HepG2 (cell line): ENCODE results near the gene SCUBE1. TPM values are rescaled to one million over a fixed set of nuclear protein-coding genes. Genes with fewer than 3 reads are reported as not detected.

Experiments
- ATAC-seq: fragments of 200-7000 bp; cut with Tn5 transposase; 3 replicates; pipeline ENCODE4 v1.9.1; 2020; ENCODE audit warnings: mild to moderate bottlenecking, moderate library complexity
- BruUV-seq: library from RNA; stranded (reverse); fragments of 400-500 nt; replicated peaks from 2 replicates; lab custom pipeline; 2021; lab: Mats Ljungman, UMichigan
- CTCF ChIA-PET: fragments of 300-600 bp; formaldehyde crosslinking; extraction: SDS; loops from one replicate; lab custom pipeline; 2021; ENCODE audit warnings: low total read pairs, inconsistent platforms, low intra/inter-chr PET ratio; lab: Yijun Ruan, JAX
- POLR2A ChIA-PET: fragments of 350-600 bp; sonication (Branson Sonifier 250); formaldehyde crosslinking; loops from one replicate; lab custom pipeline; 2020; ENCODE audit warnings: antibody characterized with exemption, inconsistent platforms; lab: Yijun Ruan, JAX
- DNase-seq: peaks from one replicate; pipeline ENCODE4 v3.0.0-alpha.2; 2015; ENCODE audit warnings: low spot score
- FAIRE-seq: peaks from 3 replicates; lab custom pipeline; 2011; peaks lifted over from hg19 to GRCh38; lab: Jason Lieb, UNC
- H2AFZ ChIP-seq: one replicate; pipeline ENCODE4 v1.6.1; 2011; ENCODE audit warnings: low read length, inconsistent platforms
- H3K27ac ChIP-seq: fragments of 300-600 bp; 3 replicates; pipeline ENCODE4 v1.8.0; 2011; ENCODE audit warnings: mixed run types, mild to moderate bottlenecking, mixed read lengths, low read length, inconsistent platforms; ENCODE audit not compliant: insufficient read depth; ENCODE audit errors: extremely low read length
- H3K27me3 ChIP-seq, 2 experiments: fragments of 200-600 bp in 1 of 2; 2 replicates in 1 of 2; 3 replicates in 1 of 2; pipeline versions ENCODE4 v1.6.0 to v1.8.0; 2011; ENCODE audit warnings: low read length in 2 of 2, mild to moderate bottlenecking in 2 of 2, moderate library complexity in 2 of 2, inconsistent platforms in 1 of 2; ENCODE audit not compliant: insufficient read depth in 2 of 2, control insufficient read depth in 1 of 2
- H3K36me3 ChIP-seq, 2 experiments: fragments of 200-600 bp in 1 of 2; replicated peaks in 1 of 2; 2 replicates in 1 of 2; 3 replicates in 1 of 2; pipeline versions ENCODE4 v1.5.1 to v1.8.0; 2011; ENCODE audit warnings: low read length in 2 of 2, inconsistent platforms in 1 of 2; ENCODE audit not compliant: insufficient read depth in 2 of 2, control insufficient read depth in 1 of 2
- H3K4me1 ChIP-seq: 2 replicates; pipeline ENCODE4 v1.5.1; 2012; ENCODE audit warnings: low read length, inconsistent platforms; ENCODE audit not compliant: insufficient read depth
- H3K4me2 ChIP-seq: 2 replicates; pipeline ENCODE4 v1.6.0; 2011; ENCODE audit warnings: low read depth, low read length, inconsistent platforms
- H3K4me3 ChIP-seq, 3 experiments: fragments of 200-600 bp in 1 of 3; sonication (generic), shearing (Covaris generic) in 1 of 3; replicated peaks in 1 of 3; 2 replicates each; pipeline ENCODE4 v1.5.1; 2011 to 2016; ENCODE audit warnings: low read length in 3 of 3, inconsistent platforms in 2 of 3, low read depth in 2 of 3, mild to moderate bottlenecking in 2 of 3, control low read depth in 1 of 3, mixed read lengths in 1 of 3; ENCODE audit not compliant: insufficient read depth in 1 of 3
- H3K79me2 ChIP-seq: one replicate; pipeline ENCODE4 v1.6.1; 2011; ENCODE audit warnings: low read length, inconsistent platforms; ENCODE audit not compliant: insufficient read depth
- H3K9ac ChIP-seq: 2 replicates; pipeline ENCODE4 v1.6.0; 2011; ENCODE audit warnings: mild to moderate bottlenecking, low read depth, low read length, inconsistent platforms; ENCODE audit not compliant: insufficient read depth
- H3K9me3 ChIP-seq: 2 replicates; pipeline ENCODE4 v1.5.1; 2012; ENCODE audit warnings: mild to moderate bottlenecking, low read length
- H4K20me1 ChIP-seq: 2 replicates; pipeline ENCODE4 v1.6.0; 2011; ENCODE audit warnings: inconsistent platforms, mild to moderate bottlenecking, low read length, moderate library complexity; ENCODE audit not compliant: insufficient read depth
- BRCA1 ChIP-seq: sonication (generic); formaldehyde crosslinking; IDR thresholded peaks from 2 replicates; pipeline ENCODE4 v1.4.0; 2020; ENCODE audit warnings: missing genetic modification reagents
- DDIT3 ChIP-seq: sonication (generic); formaldehyde crosslinking; IDR thresholded peaks from 2 replicates; pipeline ENCODE4 v1.4.0; 2020; ENCODE audit warnings: mild to moderate bottlenecking, missing genetic modification reagents
- HOXA5 ChIP-seq: sonication (generic); formaldehyde crosslinking; IDR thresholded peaks from 2 replicates; pipeline ENCODE4 v1.4.0; 2020; ENCODE audit warnings: missing genetic modification reagents
- KMT2A ChIP-seq: sonication (generic); formaldehyde crosslinking; IDR thresholded peaks from 2 replicates; pipeline ENCODE4 v1.4.0; 2020; ENCODE audit warnings: missing genetic modification reagents
- MED13 ChIP-seq: sonication (generic); formaldehyde crosslinking; IDR thresholded peaks from 2 replicates; pipeline ENCODE4 v1.5.0; 2020; ENCODE audit warnings: missing genetic modification reagents
- NFE2L1 ChIP-seq: sonication (generic); formaldehyde crosslinking; IDR thresholded peaks from 2 replicates; pipeline ENCODE4 v1.4.0; 2020; ENCODE audit warnings: missing genetic modification reagents, mild to moderate bottlenecking, borderline replicate concordance
- NR1H2 ChIP-seq: sonication (generic); formaldehyde crosslinking; IDR thresholded peaks from 2 replicates; pipeline ENCODE4 v1.8.1; 2022; ENCODE audit warnings: low read depth, missing genetic modification reagents, borderline replicate concordance
- PBX3 ChIP-seq: sonication (generic); formaldehyde crosslinking; IDR thresholded peaks from 2 replicates; pipeline ENCODE4 v1.8.1; 2023; ENCODE audit warnings: missing genetic modification reagents, inconsistent platforms, borderline replicate concordance
- POLR2AphosphoS5 ChIP-seq: IDR thresholded peaks from 2 replicates; pipeline ENCODE4 v1.6.1; 2012; ENCODE audit warnings: low read depth, low read length
- SKI ChIP-seq: fragments of 450-650 bp; IDR thresholded peaks from one replicate; pipeline ENCODE4 v1.6.1; 2018; ENCODE audit warnings: mild to moderate bottlenecking; ENCODE audit not compliant: partially characterized antibody
- SUZ12 ChIP-seq: fragments of 150-350 bp; IDR thresholded peaks from 2 replicates; pipeline ENCODE4 v1.6.1; 2014; ENCODE audit warnings: low read depth, low read length
- ZBTB34 ChIP-seq: sonication (generic); formaldehyde crosslinking; IDR thresholded peaks from 2 replicates; pipeline ENCODE4 v1.8.0; 2022; ENCODE audit warnings: mild to moderate bottlenecking, missing genetic modification reagents
- ZBTB39 ChIP-seq: sonication (generic); formaldehyde crosslinking; IDR thresholded peaks from 2 replicates; pipeline ENCODE4 v1.5.0; 2020; ENCODE audit warnings: missing genetic modification reagents
- ZFP37 ChIP-seq: sonication (generic); formaldehyde crosslinking; IDR thresholded peaks from 2 replicates; pipeline ENCODE4 v1.4.0; 2020; ENCODE audit warnings: missing genetic modification reagents, borderline replicate concordance
- ZNF224 ChIP-seq: sonication (generic); formaldehyde crosslinking; IDR thresholded peaks from 2 replicates; pipeline ENCODE4 v1.5.0; 2020; ENCODE audit warnings: mild to moderate bottlenecking, missing genetic modification reagents
- ZNF251 ChIP-seq: sonication (generic); formaldehyde crosslinking; IDR thresholded peaks from 2 replicates; pipeline ENCODE4 v1.9.0; 2021; ENCODE audit warnings: mild to moderate bottlenecking, missing genetic modification reagents
- ZNF333 ChIP-seq: sonication (generic); formaldehyde crosslinking; IDR thresholded peaks from 2 replicates; pipeline ENCODE4 v1.4.0; 2020; ENCODE audit warnings: mild to moderate bottlenecking, missing genetic modification reagents, borderline replicate concordance
- ZNF558 ChIP-seq: sonication (generic); formaldehyde crosslinking; IDR thresholded peaks from 2 replicates; pipeline ENCODE4 v1.9.0; 2022; ENCODE audit warnings: mild to moderate bottlenecking, missing genetic modification reagents, borderline replicate concordance
- ZNF709 ChIP-seq: sonication (generic); formaldehyde crosslinking; IDR thresholded peaks from 2 replicates; pipeline ENCODE4 v1.5.0; 2020; ENCODE audit warnings: mild to moderate bottlenecking, missing genetic modification reagents
- WGBS: methylation state at CpG from one replicate; pipeline ENCODE4 v1.1.6; 2017; ENCODE audit warnings: low lambda C conversion rate; 5-methylcytosine and 5-hydroxymethylcytosine counted together
- in situ Hi-C: cut with HindIII; loops from 2 replicates; pipeline ENCODE4 v1.10.0; 2017; ENCODE audit warnings: low pct_unique_long_range_greater_than_20kb; ENCODE audit not compliant: extremely low pct_ligation_motif_present
- intact Hi-C: fragments of 100-400 bp; cut with micrococcal nuclease; formaldehyde crosslinking; loops from one replicate; pipeline ENCODE4 v1.10.0; 2022; ENCODE audit not compliant: unreplicated experiment
- polyA plus RNA-seq, 8 experiments: library from polyadenylated mRNA; depleted of rRNA in 3 of 8; stranded (reverse) in 7 of 8; unstranded in 1 of 8; fragments of >200 nt; fragmentation: Illumina TruSeq in 4 of 8; extraction: Trizol in 4 of 8; gene quantifications; 2 replicates each; pipeline versions ENCODE4 v1.2.1 to v1.2.3, GENCODE V29; 2011 to 2016; ENCODE audit warnings: low read depth in 4 of 8, missing spikeins in 1 of 8, mixed read lengths in 1 of 8; ENCODE audit not compliant: insufficient read depth in 1 of 8
- total RNA-seq, 5 experiments: library from RNA; depleted of rRNA; stranded (reverse); fragments of >200 nt; fragmentation: Illumina TruSeq; extraction: Trizol; gene quantifications; 2 replicates each; pipeline ENCODE4 v1.2.3, GENCODE V29; 2016; ENCODE audit warnings: low read depth in 1 of 5

SCUBE1 gene
- total and polyA plus RNA-seq, 2 of the 13 experiments (the other 11 are each of a cell fraction or from before 2014, with no cell fraction given) = under 0.01 to 0.05 TPM

GRCh38 chr22:43313890-43314474 lies 29.2 kb downstream of the SCUBE1 start:
- no peak for FAIRE-seq
- intact Hi-C loops = no loop called here
- Histone ChIP-seq H3K27ac (no peak overlapping the region), H3K36me3 (no peaks in the 10 kb centered on the region), H3K9me3 (no peaks in the 10 kb centered on the region), H3K9ac (no peak overlapping the region), H3K4me3 (no peak overlapping the region), H3K27me3 (peaks cover 5 to 41% of the 10 kb centered on the region in 2 experiments; a peak in 3 of 5 replicates), H3K79me2 (no peaks in the 10 kb centered on the region), H2AFZ (no peak overlapping the region), H4K20me1 (no peaks in the 10 kb centered on the region), H3K4me2 (no peak overlapping the region), H3K4me1 (peaks cover 6% of the 10 kb centered on the region; the same call in 1 of the 2 replicates)
- ChIA-PET POLR2A (no interaction called here), CTCF (no interaction called here)
- 35% methylated on average over 5 of the region's 7 CpGs for WGBS
- no TSS peak for BruUV-seq
- ATAC-seq = no peak
- in situ Hi-C loops = no loop called here
- DNase-seq = no peak
- no peak for TF ChIP-seq DDIT3
- TF ChIP-seq POLR2AphosphoS5 = no peak
- no peak for TF ChIP-seq PBX3 (CRISPR knock-in tag)
- TF ChIP-seq NR1H2 = no peak
- TF ChIP-seq KMT2A (CRISPR knock-in tag) = no peak
- no peak for TF ChIP-seq ZBTB34 (CRISPR knock-in tag)
- TF ChIP-seq MED13 (CRISPR knock-in tag) = no peak
- TF ChIP-seq ZNF224 (CRISPR knock-in tag) = no peak
- TF ChIP-seq ZNF333 (CRISPR knock-in tag) = no peak
- no peak for TF ChIP-seq ZNF709 (CRISPR knock-in tag)
- TF ChIP-seq ZBTB39 (CRISPR knock-in tag) = no peak
- no peak for TF ChIP-seq NFE2L1 (CRISPR knock-in tag)
- TF ChIP-seq HOXA5 (CRISPR knock-in tag) = no peak
- no peak for TF ChIP-seq SKI
- TF ChIP-seq ZNF558 (CRISPR knock-in tag) = no peak
- no peak for TF ChIP-seq BRCA1 (CRISPR knock-in tag)
- TF ChIP-seq SUZ12 = no peak
- no peak for TF ChIP-seq ZFP37
- no peak for TF ChIP-seq ZNF251
